SK-N-SH treated with all-trans-retinoic acid at 6 μM for 48 hours (cell line): ENCODE measurements around the gene UBXN2A.
"Not testable (repeated sequence)": the region's sequence is repeated elsewhere in the genome, so short reads cannot be mapped to it uniquely, and the experiment has no call there.

ENCODE experiments used
- ATAC-seq: fragments of 200-7000 bp; cut with Tn5 transposase; 3 replicates; pipeline ENCODE4 v1.9.1; 2020; ENCODE audit warnings: mild to moderate bottlenecking, moderate library complexity
- BACH2 ChIP-seq: fragments of 250-450 bp; sonication (Bioruptor Pico); IDR thresholded peaks from 2 replicates; pipeline ENCODE4 v1.9.0; 2021; ENCODE audit warnings: mild to moderate bottlenecking, borderline replicate concordance
- CSRNP3 ChIP-seq: fragments of 250-450 bp; sonication (Bioruptor Pico); IDR thresholded peaks from 2 replicates; pipeline ENCODE4 v1.5.1; 2021; ENCODE audit warnings: mild to moderate bottlenecking, moderate library complexity
- ISL1 ChIP-seq: fragments of 250-450 bp; sonication (Bioruptor Pico); IDR thresholded peaks from 2 replicates; pipeline ENCODE4 v2.1.2; 2022; ENCODE audit warnings: mild to moderate bottlenecking, moderate library complexity
- OSR1 ChIP-seq: fragments of 250-450 bp; sonication (Bioruptor Pico); IDR thresholded peaks from 2 replicates; pipeline ENCODE4 v1.8.0; 2022; ENCODE audit warnings: moderate library complexity, mild to moderate bottlenecking, inconsistent platforms
- PATZ1 ChIP-seq: fragments of 250-450 bp; sonication (Bioruptor Pico); IDR thresholded peaks from 2 replicates; pipeline ENCODE4 v1.8.0; 2020; ENCODE audit warnings: mild to moderate bottlenecking, moderate library complexity, borderline replicate concordance
- POU6F1 ChIP-seq: fragments of 250-450 bp; sonication (Bioruptor Pico); IDR thresholded peaks from 2 replicates; pipeline ENCODE4 v1.8.0; 2021; ENCODE audit warnings: low read depth, mild to moderate bottlenecking, moderate library complexity, borderline replicate concordance
- PPARA ChIP-seq: fragments of 250-450 bp; sonication (Bioruptor Pico); IDR thresholded peaks from 2 replicates; pipeline ENCODE4 v1.5.0; 2020; ENCODE audit warnings: mild to moderate bottlenecking, borderline replicate concordance
- SNAI2 ChIP-seq: fragments of 250-450 bp; sonication (Bioruptor Pico); IDR thresholded peaks from 2 replicates; pipeline ENCODE4 v1.5.0; 2020; ENCODE audit warnings: mild to moderate bottlenecking, moderate library complexity
- TCF4 ChIP-seq: fragments of 250-450 bp; sonication (Bioruptor Pico); IDR thresholded peaks from 2 replicates; pipeline ENCODE4 v1.8.0; 2021; ENCODE audit warnings: mild to moderate bottlenecking, moderate library complexity, borderline replicate concordance
- ZFP3 ChIP-seq: fragments of 250-450 bp; sonication (Bioruptor Pico); IDR thresholded peaks from 2 replicates; pipeline ENCODE4 v1.5.0; 2020; ENCODE audit warnings: mild to moderate bottlenecking, moderate library complexity
- ZFP30 ChIP-seq: fragments of 450-650 bp; formaldehyde crosslinking; IDR thresholded peaks from 2 replicates; pipeline ENCODE4 v1.5.0; 2022; ENCODE audit warnings: mild to moderate bottlenecking, moderate library complexity
- ZNF565 ChIP-seq: fragments of 450-650 bp; formaldehyde crosslinking; conservative IDR thresholded peaks from 2 replicates; pipeline ENCODE4 v1.5.0; 2020; ENCODE audit warnings: low read depth, mild to moderate bottlenecking, moderate library complexity
- ZNF70 ChIP-seq: fragments of 450-650 bp; formaldehyde crosslinking; IDR thresholded peaks from 2 replicates; pipeline ENCODE4 v1.5.0; 2020; ENCODE audit warnings: mild to moderate bottlenecking, moderate library complexity
- ZNF8 ChIP-seq: fragments of 450-650 bp; formaldehyde crosslinking; IDR thresholded peaks from 2 replicates; pipeline ENCODE4 v1.5.0; 2020; ENCODE audit warnings: mild to moderate bottlenecking, moderate library complexity
- TF ChIP-seq, protein P1 (sequence below): fragments of 250-450 bp; sonication (Bioruptor Pico); IDR thresholded peaks from 2 replicates; pipeline ENCODE4 v1.5.0; 2020; ENCODE audit warnings: mild to moderate bottlenecking, moderate library complexity

UBXN2A gene

DNA sequence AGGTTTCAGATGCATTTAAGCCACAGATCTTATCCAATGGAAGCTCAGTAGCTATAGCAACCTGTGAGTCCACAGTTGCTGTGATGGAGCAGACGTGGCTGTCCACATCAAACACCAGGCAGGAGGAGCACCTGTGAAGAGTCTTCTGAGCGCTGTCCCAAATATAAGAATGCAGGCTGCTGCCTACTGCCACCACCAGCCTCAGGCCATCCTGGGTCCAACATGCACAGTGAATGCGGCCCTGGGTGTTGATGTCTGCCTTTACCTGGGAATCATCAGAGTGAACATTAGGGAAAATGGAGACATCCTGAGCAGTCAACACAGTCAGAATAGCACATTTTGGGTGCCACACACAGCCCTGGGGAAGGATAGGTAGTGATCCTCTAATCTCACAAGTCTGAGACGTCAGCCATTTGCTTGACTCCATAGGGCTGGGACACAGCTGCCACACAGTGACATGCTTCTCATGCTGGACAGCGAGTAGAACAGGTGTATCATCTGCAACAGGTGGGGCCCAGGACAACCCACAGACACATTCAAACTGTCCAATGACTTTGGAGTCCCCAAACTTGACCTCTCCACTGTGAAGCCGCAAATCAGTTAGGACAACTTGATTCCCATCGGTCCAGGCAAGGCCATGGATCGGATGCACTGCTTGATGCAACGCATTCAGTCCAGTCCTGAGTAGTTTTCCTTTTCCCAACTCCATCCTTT is 98.7 kb downstream of the UBXN2A start:
- TF ChIP-seq OSR1 (CRISPR knock-in tag) (no peak), PATZ1 (no peak), CSRNP3 (CRISPR knock-in tag) (no peak), ZNF8 (no peak), ZFP3 (CRISPR knock-in tag) (no peak), BACH2 (CRISPR knock-in tag) (no peak), ZFP30 (CRISPR knock-in tag) (no peak), ISL1 (no peak), POU6F1 (CRISPR knock-in tag) (no peak), ZNF565 (CRISPR knock-in tag) (no peak), ZNF70 (CRISPR knock-in tag) (no peak)
- no peak for ATAC-seq

- TF ChIP-seq, protein P1, sequence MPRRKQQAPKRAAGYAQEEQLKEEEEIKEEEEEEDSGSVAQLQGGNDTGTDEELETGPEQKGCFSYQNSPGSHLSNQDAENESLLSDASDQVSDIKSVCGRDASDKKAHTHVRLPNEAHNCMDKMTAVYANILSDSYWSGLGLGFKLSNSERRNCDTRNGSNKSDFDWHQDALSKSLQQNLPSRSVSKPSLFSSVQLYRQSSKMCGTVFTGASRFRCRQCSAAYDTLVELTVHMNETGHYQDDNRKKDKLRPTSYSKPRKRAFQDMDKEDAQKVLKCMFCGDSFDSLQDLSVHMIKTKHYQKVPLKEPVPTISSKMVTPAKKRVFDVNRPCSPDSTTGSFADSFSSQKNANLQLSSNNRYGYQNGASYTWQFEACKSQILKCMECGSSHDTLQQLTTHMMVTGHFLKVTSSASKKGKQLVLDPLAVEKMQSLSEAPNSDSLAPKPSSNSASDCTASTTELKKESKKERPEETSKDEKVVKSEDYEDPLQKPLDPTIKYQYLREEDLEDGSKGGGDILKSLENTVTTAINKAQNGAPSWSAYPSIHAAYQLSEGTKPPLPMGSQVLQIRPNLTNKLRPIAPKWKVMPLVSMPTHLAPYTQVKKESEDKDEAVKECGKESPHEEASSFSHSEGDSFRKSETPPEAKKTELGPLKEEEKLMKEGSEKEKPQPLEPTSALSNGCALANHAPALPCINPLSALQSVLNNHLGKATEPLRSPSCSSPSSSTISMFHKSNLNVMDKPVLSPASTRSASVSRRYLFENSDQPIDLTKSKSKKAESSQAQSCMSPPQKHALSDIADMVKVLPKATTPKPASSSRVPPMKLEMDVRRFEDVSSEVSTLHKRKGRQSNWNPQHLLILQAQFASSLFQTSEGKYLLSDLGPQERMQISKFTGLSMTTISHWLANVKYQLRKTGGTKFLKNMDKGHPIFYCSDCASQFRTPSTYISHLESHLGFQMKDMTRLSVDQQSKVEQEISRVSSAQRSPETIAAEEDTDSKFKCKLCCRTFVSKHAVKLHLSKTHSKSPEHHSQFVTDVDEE (CRISPR knock-in tag): no peak
- TF ChIP-seq PPARA: no peak
- no peak for TF ChIP-seq SNAI2 (CRISPR knock-in tag)
- TF ChIP-seq PATZ1: no peak
- no peak for TF ChIP-seq ZFP3 (CRISPR knock-in tag)
- no peak for TF ChIP-seq CSRNP3 (CRISPR knock-in tag)
- TF ChIP-seq ZFP30 (CRISPR knock-in tag): no peak
- no peak for TF ChIP-seq ZNF70 (CRISPR knock-in tag)
- no peak for TF ChIP-seq TCF4 (CRISPR knock-in tag)
- no peak for ATAC-seq
Observed at GRCh38 chr2:24040511-24040910, 100.2 kb downstream of the UBXN2A start.

DNA sequence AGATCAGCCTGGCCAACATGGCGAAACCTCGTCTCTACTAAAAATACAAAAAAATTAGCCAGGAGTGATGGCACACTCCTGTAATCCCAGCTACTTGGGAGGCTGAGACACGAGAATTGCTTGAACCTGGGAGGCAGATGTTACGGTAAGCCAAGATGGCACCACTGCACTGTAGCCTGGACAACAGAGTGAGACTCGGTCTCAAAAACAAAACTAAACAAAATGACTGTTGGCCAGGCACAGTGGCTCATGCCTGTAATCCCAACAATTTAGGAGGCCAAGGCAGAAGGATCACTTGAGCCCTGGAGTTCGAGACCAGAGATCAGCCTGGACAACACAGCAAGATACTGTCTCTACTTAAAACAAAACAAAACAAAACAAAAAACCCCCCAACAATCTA is 102.9 kb downstream of the UBXN2A start:
- not testable (repeated sequence) for ATAC-seq
